K562 (cell line): ENCODE results near the gene CYSTM1. TPM values are rescaled to one million over a fixed set of nuclear protein-coding genes. Genes with fewer than 3 reads are reported as not detected.

Source experiments
- ATAC-seq: fragments of 200-7000 bp; cut with Tn5 transposase; 3 replicates; pipeline ENCODE4 v1.9.1; 2020; ENCODE audit warnings: moderate library complexity
- BruUV-seq: library from RNA; stranded (reverse); fragments of 400-500 nt; replicated peaks from 2 replicates; lab custom pipeline; 2021; lab: Mats Ljungman, UMichigan
- CTCF ChIA-PET: fragments of 300-600 bp; formaldehyde crosslinking; extraction: SDS; loops from one replicate; lab custom pipeline; 2021; ENCODE audit warnings: low intra/inter-chr PET ratio; lab: Yijun Ruan, JAX
- POLR2A ChIA-PET: fragments of 300-600, 350-650 bp; sonication (Branson Sonifier 250); formaldehyde crosslinking; extraction: SDS; loops from one replicate; lab custom pipeline; 2021; ENCODE audit warnings: antibody characterized with exemption, inconsistent platforms; lab: Yijun Ruan, JAX
- DNase-seq, 4 experiments: peaks; one replicate each; pipeline versions ENCODE4 v3.0.0 to v3.0.0-alpha.2; 2011 to 2018; ENCODE audit warnings: low spot score in 3 of 4, mixed read lengths in 3 of 4; ENCODE audit errors: extremely low read depth in 1 of 4
- FAIRE-seq: peaks from 2 replicates; lab custom pipeline; 2011; peaks lifted over from hg19 to GRCh38; lab: Jason Lieb, UNC
- H2AFZ ChIP-seq: 2 replicates; pipeline ENCODE4 v1.6.0; 2011; ENCODE audit warnings: low read depth, low read length, control low read depth, inconsistent platforms
- H3K27ac ChIP-seq: fragments of 200-600 bp; 3 replicates; pipeline ENCODE4 v1.8.0; 2011; ENCODE audit warnings: low read depth, mild to moderate bottlenecking, control low read depth, inconsistent platforms, low read length, moderate library complexity, mixed read lengths; ENCODE audit errors: extremely low read depth
- H3K27me3 ChIP-seq, 2 experiments: fragments of 300-600 bp in 1 of 2; 2 replicates in 1 of 2; 3 replicates in 1 of 2; pipeline versions ENCODE4 v1.6.0 to v1.8.0; 2011; ENCODE audit warnings: inconsistent platforms in 2 of 2, low read length in 2 of 2, mild to moderate bottlenecking in 1 of 2, mixed read lengths in 1 of 2, moderate library complexity in 1 of 2; ENCODE audit not compliant: control insufficient read depth in 2 of 2, insufficient read depth in 2 of 2
- H3K36me3 ChIP-seq: fragments of 300-600 bp; 3 replicates; pipeline ENCODE4 v1.8.0; 2011; ENCODE audit warnings: mild to moderate bottlenecking, low read length, inconsistent platforms; ENCODE audit not compliant: control insufficient read depth, insufficient read depth
- H3K4me1 ChIP-seq, 2 experiments: fragments of 200-600 bp in 1 of 2; replicated peaks in 1 of 2; 2 replicates in 1 of 2; 3 replicates in 1 of 2; pipeline versions ENCODE4 v1.5.1 to v1.8.0; 2011; ENCODE audit warnings: inconsistent platforms in 2 of 2, low read length in 2 of 2, mild to moderate bottlenecking in 1 of 2, mixed read lengths in 1 of 2, moderate library complexity in 1 of 2; ENCODE audit not compliant: control insufficient read depth in 2 of 2, insufficient read depth in 2 of 2
- H3K4me2 ChIP-seq: 2 replicates; pipeline ENCODE4 v1.6.1; 2011; ENCODE audit warnings: low read length, control low read depth, inconsistent platforms, mixed read lengths; ENCODE audit not compliant: insufficient read depth
- H3K4me3 ChIP-seq: fragments of 200-600 bp; sonication (generic), shearing (Covaris generic); 2 replicates; pipeline ENCODE4 v1.5.1; 2016; ENCODE audit warnings: control low read depth, inconsistent platforms
- H3K79me2 ChIP-seq: fragments of 200-600 bp; 3 replicates; pipeline ENCODE4 v1.8.0; 2011; ENCODE audit warnings: low read length, inconsistent platforms; ENCODE audit not compliant: control insufficient read depth, insufficient read depth
- H3K9ac ChIP-seq, 2 experiments: 2 replicates each; pipeline versions ENCODE4 v1.6.0 to v1.6.1; 2011; ENCODE audit warnings: low read depth in 2 of 2, low read length in 2 of 2, control low read depth in 1 of 2, inconsistent platforms in 1 of 2, mild to moderate bottlenecking in 1 of 2, mixed read lengths in 1 of 2; ENCODE audit not compliant: insufficient read depth in 1 of 2
- H3K9me1 ChIP-seq: one replicate; pipeline ENCODE4 v1.6.0; 2011; ENCODE audit warnings: inconsistent platforms, mild to moderate bottlenecking, low read length, moderate library complexity; ENCODE audit not compliant: control insufficient read depth, insufficient read depth
- H3K9me3 ChIP-seq: replicated peaks from 2 replicates; pipeline ENCODE4 v1.5.1; 2011; ENCODE audit warnings: low read depth, low read length, inconsistent platforms; ENCODE audit not compliant: control insufficient read depth, insufficient read depth
- H4K20me1 ChIP-seq: replicated peaks from 2 replicates; pipeline ENCODE4 v1.6.1; 2011; ENCODE audit warnings: low read length, inconsistent platforms, mixed read lengths; ENCODE audit not compliant: control insufficient read depth, insufficient read depth
- CC2D1A ChIP-seq: fragments of 450-650 bp; IDR thresholded peaks from 2 replicates; pipeline ENCODE4 v1.6.1; 2017; ENCODE audit warnings: mild to moderate bottlenecking
- FOXJ3 ChIP-seq: sonication (generic); formaldehyde crosslinking; IDR thresholded peaks from 2 replicates; pipeline ENCODE4 v1.4.0; 2020; ENCODE audit warnings: mild to moderate bottlenecking, missing genetic modification reagents
- KLF16 ChIP-seq: IDR thresholded peaks from 2 replicates; pipeline ENCODE4 v1.6.1; 2016; ENCODE audit warnings: antibody characterized with exemption
- NEUROD1 ChIP-seq: fragments of 150-350 bp; IDR thresholded peaks from 2 replicates; pipeline ENCODE4 v1.6.1; 2014; ENCODE audit warnings: borderline replicate concordance, low read length, low read depth; ENCODE audit not compliant: partially characterized antibody
- ZBTB11 ChIP-seq, 3 experiments: fragments of 200-800 bp in 1 of 3; fragments of 250-450 bp in 1 of 3; fragments of 450-650 bp in 1 of 3; sonication (Bioruptor Pico) in 1 of 3; sonication (Bioruptor generic) in 1 of 3; formaldehyde crosslinking in 1 of 3; IDR thresholded peaks; 2 replicates each; pipeline versions ENCODE4 v1.6.1 to v1.8.0; 2016 to 2022; ENCODE audit warnings: mild to moderate bottlenecking in 2 of 3, missing genetic modification characterization in 2 of 3, missing compliant biosample characterization in 1 of 3, moderate library complexity in 1 of 3
- ZHX1 ChIP-seq: fragments of 150-350 bp; conservative IDR thresholded peaks from 2 replicates; pipeline ENCODE4 v1.6.1; 2014; ENCODE audit warnings: low read length
- ZNF3 ChIP-seq: fragments of 250-450 bp; sonication (Bioruptor Pico); IDR thresholded peaks from 2 replicates; pipeline ENCODE4 v1.5.0; 2021; ENCODE audit warnings: mild to moderate bottlenecking, moderate library complexity
- ZNF75A ChIP-seq: fragments of 450-650 bp; formaldehyde crosslinking; IDR thresholded peaks from 2 replicates; pipeline ENCODE4 v1.4.0; 2020; ENCODE audit warnings: mild to moderate bottlenecking
- WGBS: fragments of 100-300 bp; shearing (Covaris generic); methylation state at CpG from one replicate; pipeline ENCODE4 v1.1.6; 2016; ENCODE audit warnings: low coverage, mixed read lengths; ENCODE audit not compliant: insufficient coverage; ENCODE audit errors: missing lambda C conversion rate; 5-methylcytosine and 5-hydroxymethylcytosine counted together
- in situ Hi-C: fragments of 300-500 bp; cut with MboI; formaldehyde crosslinking; loops from 4 replicates; pipeline ENCODE4 v1.15.0; 2018; ENCODE audit warnings: inconsistent platforms, mixed read lengths
- intact Hi-C: fragments of 100-400 bp; cut with micrococcal nuclease; formaldehyde crosslinking; loops from 2 replicates; pipeline ENCODE4 v1.14.2; 2022
- polyA plus RNA-seq, 8 experiments: library from polyadenylated mRNA; depleted of rRNA in 4 of 8; stranded (reverse) in 5 of 8; unstranded in 3 of 8; fragments of >200 nt; fragmentation: Nextera tagmentation in 2 of 8; fragmentation: Illumina TruSeq in 1 of 8; extraction: Ambion mirVana in 2 of 8; extraction: Trizol in 1 of 8; gene quantifications; 2 replicates each; pipeline versions ENCODE4 v1.2.1 to v1.2.3, GENCODE V29; 2011 to 2014; ENCODE audit warnings: inconsistent platforms in 1 of 8, missing spikeins in 1 of 8
- total RNA-seq, 7 experiments: library from RNA; depleted of rRNA in 6 of 7; stranded (reverse); fragments of >200 nt in 6 of 7; fragmentation: Illumina TruSeq in 2 of 7; extraction: Trizol in 2 of 7; gene quantifications; 2 replicates each; pipeline versions ENCODE4 v1.2.1 to v1.2.3, GENCODE V29; 2011 to 2021; ENCODE audit warnings: low replicate concordance in 1 of 7

The CYSTM1 gene
- total and polyA plus RNA-seq, 9 of the 15 experiments (the other 6 are each of a cell fraction or from before 2014, with no cell fraction given): 76.1 to 422 (median 108) TPM

- 0 out of 2 replicates have a peak, but pooled peaks have one; percentile 27 for TF ChIP-seq ZHX1
- TF ChIP-seq KLF16: no peak
- no peak for TF ChIP-seq CC2D1A
- no peak for TF ChIP-seq FOXJ3 (CRISPR knock-in tag)
Observed at GRCh38 chr5:140176031-140176387, 1.0 kb downstream of the CYSTM1 start (continued).

- Histone ChIP-seq H3K9ac (peak overlapping the region in 1 of 2 experiments; percentile 47; a peak in 3 of 4 replicates), H3K79me2 (peaks cover 80% of the 10 kb centered on the region), H4K20me1 (no peaks in the 10 kb centered on the region), H3K27ac (peak overlapping the region; percentile 57), H3K9me3 (no peaks in the 10 kb centered on the region), H3K27me3 (no peaks in the 10 kb centered on the region), H3K4me3 (0 out of 2 replicates have a peak overlapping the region, but pooled peaks have one; percentile 14), H3K36me3 (0 out of 3 replicates have a peak, but pooled peaks cover 4% of the 10 kb centered on the region), H3K4me1 (peaks cover 53 to 58% of the 10 kb centered on the region in 2 experiments), H2AFZ (0 out of 2 replicates have a peak overlapping the region, but pooled peaks have one; percentile 51), H3K9me1 (no peaks in the 10 kb centered on the region)
- FAIRE-seq (no peak), DNase-seq (no peak), ATAC-seq (no peak)
- POLR2A ChIA-PET: interaction anchor here (0.7 to 3.4 kb wide), 10 partner anchors 8 to 131 kb away, joined by 3 to 18 read pairs (median 3); no protein-coding TSS in a partner anchor
- 59% methylated on average over 1 of the region's 1 CpG for WGBS
- intact Hi-C loops: loop anchor here (10.0 kb wide), 1 partner anchor 377 kb away; the partner anchor contains the start of gene SRA1
- no TSS peak for BruUV-seq
- CTCF ChIA-PET: no interaction called here
- in situ Hi-C loops: no loop called here
- TF ChIP-seq NEUROD1: no peak
- TF ChIP-seq ZNF75A (CRISPR knock-in tag): no peak
- TF ChIP-seq ZBTB11 (CRISPR knock-in tag; IDR thresholded peaks at IDR 0.05): peak in 1 of 3 experiments; percentile 34; a peak in 1 of 6 replicates
- TF ChIP-seq ZNF3: no peak
- TF ChIP-seq, all 486 proteins: peak for 1
- peak overlapping the region; percentile 57 for H3K4me2 ChIP-seq
Observed at GRCh38 chr5:140178086-140178410, 3.1 kb downstream of the CYSTM1 start.
